Measurements from ENCODE around the gene KNDC1.

Gene KNDC1

DNA sequence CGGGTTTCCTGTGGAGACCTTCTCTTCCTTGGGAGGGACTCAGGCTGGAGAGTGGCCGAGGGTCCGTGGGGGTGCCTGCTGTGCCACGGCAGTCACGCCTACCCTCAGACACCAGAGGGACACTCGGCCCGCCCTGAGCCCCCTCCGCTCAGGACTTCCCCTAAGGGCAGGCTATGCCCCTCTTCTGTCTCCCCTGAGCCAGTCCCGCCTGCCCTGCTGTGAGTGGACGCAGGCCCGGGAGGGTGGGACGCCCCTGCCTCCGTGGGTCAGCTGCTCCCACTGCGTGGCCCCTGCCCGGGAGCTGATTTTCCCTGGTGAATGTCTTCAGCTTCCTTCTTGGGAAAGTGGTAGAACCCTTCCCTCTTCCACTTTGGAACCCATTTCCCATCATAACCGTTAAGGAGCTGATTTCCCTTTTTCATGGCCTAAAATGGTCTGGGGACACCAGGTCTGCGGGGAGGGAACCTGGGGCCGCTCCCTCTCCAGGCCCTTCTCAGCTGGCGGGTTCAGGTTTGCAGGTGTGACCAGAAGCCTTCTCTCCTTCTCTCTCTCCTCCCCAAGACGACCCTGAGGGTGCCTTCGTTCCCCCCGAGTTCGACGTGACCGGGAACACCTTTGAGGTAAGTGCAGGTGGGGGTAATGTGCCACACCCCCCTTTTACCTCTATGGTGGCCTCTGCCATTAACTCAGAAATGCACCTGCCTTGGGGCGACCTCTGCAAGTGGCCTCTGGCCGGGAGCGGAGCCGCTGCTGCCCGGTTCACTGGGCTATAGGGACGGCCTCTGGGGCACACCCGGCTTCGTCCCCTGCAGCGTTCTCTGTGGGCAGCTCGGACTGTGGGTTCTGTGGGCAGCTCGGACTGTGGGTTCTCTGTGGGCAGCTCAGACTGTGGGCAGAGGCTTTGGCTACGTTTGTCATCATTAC, 7.9 kb downstream of the KNDC1 start:
- no peak overlapping the region for H3K9ac ChIP-seq (ENCODE audit: low read length)
- no peaks in the 10 kb centered on the region for H3K79me2 ChIP-seq (ENCODE audit: insufficient read depth, low read length)
- H3K36me3 ChIP-seq (ENCODE audit: insufficient read depth, low read length): no peaks in the 10 kb centered on the region
- H3K27me3 ChIP-seq (ENCODE audit: insufficient read depth, low read length): no peaks in the 10 kb centered on the region
- H3K4me2 ChIP-seq (ENCODE audit: low read length): no peak overlapping the region
- no peak overlapping the region for H3K4me3 ChIP-seq (ENCODE audit: low read depth, low read length, poor library complexity, severe bottlenecking)
- TF ChIP-seq, protein P1, sequence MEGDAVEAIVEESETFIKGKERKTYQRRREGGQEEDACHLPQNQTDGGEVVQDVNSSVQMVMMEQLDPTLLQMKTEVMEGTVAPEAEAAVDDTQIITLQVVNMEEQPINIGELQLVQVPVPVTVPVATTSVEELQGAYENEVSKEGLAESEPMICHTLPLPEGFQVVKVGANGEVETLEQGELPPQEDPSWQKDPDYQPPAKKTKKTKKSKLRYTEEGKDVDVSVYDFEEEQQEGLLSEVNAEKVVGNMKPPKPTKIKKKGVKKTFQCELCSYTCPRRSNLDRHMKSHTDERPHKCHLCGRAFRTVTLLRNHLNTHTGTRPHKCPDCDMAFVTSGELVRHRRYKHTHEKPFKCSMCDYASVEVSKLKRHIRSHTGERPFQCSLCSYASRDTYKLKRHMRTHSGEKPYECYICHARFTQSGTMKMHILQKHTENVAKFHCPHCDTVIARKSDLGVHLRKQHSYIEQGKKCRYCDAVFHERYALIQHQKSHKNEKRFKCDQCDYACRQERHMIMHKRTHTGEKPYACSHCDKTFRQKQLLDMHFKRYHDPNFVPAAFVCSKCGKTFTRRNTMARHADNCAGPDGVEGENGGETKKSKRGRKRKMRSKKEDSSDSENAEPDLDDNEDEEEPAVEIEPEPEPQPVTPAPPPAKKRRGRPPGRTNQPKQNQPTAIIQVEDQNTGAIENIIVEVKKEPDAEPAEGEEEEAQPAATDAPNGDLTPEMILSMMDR (IDR thresholded peaks at IDR 0.05; ENCODE audit: low read length): no peak
- TF ChIP-seq EZH2 (IDR thresholded peaks at IDR 0.05; ENCODE audit: borderline replicate concordance, low read length): no peak
- no peaks in the 10 kb centered on the region for H3K4me1 ChIP-seq (ENCODE audit: insufficient read depth, low read length, severe bottlenecking)
- H3K9me2 ChIP-seq (ENCODE audit: low read depth, low read length): no peaks in the 10 kb centered on the region
- no peak overlapping the region for H2AFZ ChIP-seq (ENCODE audit: low read length)
- H3K27ac ChIP-seq (ENCODE audit: low read depth, low read length, poor library complexity, severe bottlenecking): no peak overlapping the region
- H3K9me3 ChIP-seq (ENCODE audit: low read length): no peaks in the 10 kb centered on the region
- no peaks in the 10 kb centered on the region for H3F3A ChIP-seq (ENCODE audit: insufficient read depth, low read length)
- H4K20me1 ChIP-seq (ENCODE audit: insufficient read depth, low read length): no peaks in the 10 kb centered on the region

DNA sequence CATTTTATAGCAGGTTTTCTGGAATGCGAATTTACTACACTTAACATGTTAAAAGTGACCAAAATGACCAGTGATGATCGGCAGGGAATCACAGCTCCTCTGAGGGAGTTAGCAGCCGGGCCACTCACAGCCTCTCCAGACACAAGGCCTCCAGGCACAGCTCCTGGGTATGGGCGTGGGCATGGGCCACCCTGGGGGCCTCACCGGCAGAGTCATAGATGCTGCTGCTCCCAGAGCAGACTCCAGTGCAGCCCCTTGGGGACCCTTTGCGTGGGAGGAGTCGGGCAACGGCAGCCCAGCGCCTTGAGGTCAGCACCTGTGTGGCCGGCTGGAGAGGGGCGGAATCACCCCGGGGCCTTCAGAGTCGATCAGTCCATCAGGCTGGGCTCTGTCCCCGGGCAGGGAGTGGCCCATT, 8.6 kb downstream of the KNDC1 start:
- no peaks in the 10 kb centered on the region for H3F3A ChIP-seq (ENCODE audit: insufficient read depth, low read length)
- no peak overlapping the region for H3K9ac ChIP-seq (ENCODE audit: low read length)
- H3K4me2 ChIP-seq (ENCODE audit: low read length): no peak overlapping the region
- H3K79me2 ChIP-seq (ENCODE audit: insufficient read depth, low read length): no peaks in the 10 kb centered on the region
- no peaks in the 10 kb centered on the region for H4K20me1 ChIP-seq (ENCODE audit: insufficient read depth, low read length)
- no peak overlapping the region for H3K27ac ChIP-seq (ENCODE audit: low read depth, low read length, poor library complexity, severe bottlenecking)
- no peaks in the 10 kb centered on the region for H3K27me3 ChIP-seq (ENCODE audit: insufficient read depth, low read length)
- H3K36me3 ChIP-seq (ENCODE audit: insufficient read depth, low read length): no peaks in the 10 kb centered on the region
- H2AFZ ChIP-seq (ENCODE audit: low read length): no peak overlapping the region
- no peaks in the 10 kb centered on the region for H3K4me1 ChIP-seq (ENCODE audit: insufficient read depth, low read length, severe bottlenecking)
- no peak overlapping the region for H3K4me3 ChIP-seq (ENCODE audit: low read depth, low read length, poor library complexity, severe bottlenecking)
- no peak for TF ChIP-seq EZH2 (IDR thresholded peaks at IDR 0.05; ENCODE audit: borderline replicate concordance, low read length)
- TF ChIP-seq, protein P1 (IDR thresholded peaks at IDR 0.05; ENCODE audit: low read length): no peak
- H3K9me3 ChIP-seq (ENCODE audit: low read length): no peaks in the 10 kb centered on the region
- H3K9me2 ChIP-seq (ENCODE audit: low read depth, low read length): no peaks in the 10 kb centered on the region

DNA sequence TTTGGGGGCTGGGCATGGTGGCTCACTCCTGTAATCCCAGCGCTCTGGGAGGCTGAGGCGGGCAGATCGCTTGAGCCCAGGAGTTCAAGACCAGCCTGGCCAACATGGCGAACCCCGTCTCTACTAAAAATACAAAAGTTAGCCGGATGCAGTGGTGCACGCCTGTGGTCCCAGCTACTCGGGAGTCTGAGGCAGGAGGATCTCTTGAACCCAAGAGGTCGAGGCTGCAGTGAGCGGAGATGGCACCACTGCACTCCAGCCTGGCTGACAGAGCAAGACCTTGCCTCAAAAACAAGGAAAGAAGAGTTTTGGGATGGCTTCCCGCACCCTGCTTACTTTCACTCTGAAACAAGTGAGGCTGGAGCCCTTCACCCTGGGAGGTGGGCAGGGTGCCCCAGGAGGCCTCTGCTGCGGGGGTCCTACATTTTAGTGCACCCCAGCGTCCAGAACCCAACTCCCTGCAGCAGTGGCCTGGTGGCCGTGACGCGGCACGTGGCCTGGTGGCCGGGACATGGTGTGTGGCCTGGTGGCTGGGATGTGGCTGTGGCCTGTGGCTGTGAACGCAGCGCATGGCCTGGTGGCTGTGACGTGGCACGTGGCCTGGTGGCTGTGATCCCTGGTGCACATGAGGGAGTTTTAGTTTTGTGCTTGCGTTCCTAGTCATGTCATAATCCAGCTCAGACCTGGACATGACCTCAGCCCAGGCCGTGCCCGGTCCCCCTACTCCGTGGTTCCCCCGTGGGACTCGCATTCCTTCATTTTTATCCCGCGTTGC, 9.3 kb downstream of the KNDC1 start:
- H3K9me2 ChIP-seq (ENCODE audit: low read depth, low read length): no peaks in the 10 kb centered on the region
- TF ChIP-seq EZH2 (IDR thresholded peaks at IDR 0.05; ENCODE audit: borderline replicate concordance, low read length): no peak
- TF ChIP-seq, protein P1 (IDR thresholded peaks at IDR 0.05; ENCODE audit: low read length): no peak
- H3K4me2 ChIP-seq (ENCODE audit: low read length): no peak overlapping the region
- no peaks in the 10 kb centered on the region for H3K36me3 ChIP-seq (ENCODE audit: insufficient read depth, low read length)
- no peak overlapping the region for H2AFZ ChIP-seq (ENCODE audit: low read length)
- no peaks in the 10 kb centered on the region for H4K20me1 ChIP-seq (ENCODE audit: insufficient read depth, low read length)
- no peak overlapping the region for H3K27ac ChIP-seq (ENCODE audit: low read depth, low read length, poor library complexity, severe bottlenecking)
- no peaks in the 10 kb centered on the region for H3K4me1 ChIP-seq (ENCODE audit: insufficient read depth, low read length, severe bottlenecking)
- no peaks in the 10 kb centered on the region for H3K27me3 ChIP-seq (ENCODE audit: insufficient read depth, low read length)
- H3K79me2 ChIP-seq (ENCODE audit: insufficient read depth, low read length): no peaks in the 10 kb centered on the region
- no peaks in the 10 kb centered on the region for H3K9me3 ChIP-seq (ENCODE audit: low read length)
- no peak overlapping the region for H3K4me3 ChIP-seq (ENCODE audit: low read depth, low read length, poor library complexity, severe bottlenecking)
- H3K9ac ChIP-seq (ENCODE audit: low read length): no peak overlapping the region
- no peaks in the 10 kb centered on the region for H3F3A ChIP-seq (ENCODE audit: insufficient read depth, low read length)
